Measurements from ENCODE around the gene ERMN. TPM values are rescaled to one million over a fixed set of nuclear protein-coding genes. Genes with fewer than 3 reads are reported as not detected.

Gene ERMN
- total RNA-seq, 6 experiments from 2014 or later = not detected

- TF ChIP-seq, protein P1, sequence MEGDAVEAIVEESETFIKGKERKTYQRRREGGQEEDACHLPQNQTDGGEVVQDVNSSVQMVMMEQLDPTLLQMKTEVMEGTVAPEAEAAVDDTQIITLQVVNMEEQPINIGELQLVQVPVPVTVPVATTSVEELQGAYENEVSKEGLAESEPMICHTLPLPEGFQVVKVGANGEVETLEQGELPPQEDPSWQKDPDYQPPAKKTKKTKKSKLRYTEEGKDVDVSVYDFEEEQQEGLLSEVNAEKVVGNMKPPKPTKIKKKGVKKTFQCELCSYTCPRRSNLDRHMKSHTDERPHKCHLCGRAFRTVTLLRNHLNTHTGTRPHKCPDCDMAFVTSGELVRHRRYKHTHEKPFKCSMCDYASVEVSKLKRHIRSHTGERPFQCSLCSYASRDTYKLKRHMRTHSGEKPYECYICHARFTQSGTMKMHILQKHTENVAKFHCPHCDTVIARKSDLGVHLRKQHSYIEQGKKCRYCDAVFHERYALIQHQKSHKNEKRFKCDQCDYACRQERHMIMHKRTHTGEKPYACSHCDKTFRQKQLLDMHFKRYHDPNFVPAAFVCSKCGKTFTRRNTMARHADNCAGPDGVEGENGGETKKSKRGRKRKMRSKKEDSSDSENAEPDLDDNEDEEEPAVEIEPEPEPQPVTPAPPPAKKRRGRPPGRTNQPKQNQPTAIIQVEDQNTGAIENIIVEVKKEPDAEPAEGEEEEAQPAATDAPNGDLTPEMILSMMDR (IDR thresholded peaks at IDR 0.05) = no peak
- no peaks in the 10 kb centered on the region for H3K4me1 Mint-ChIP-seq (ENCODE audit: low read depth)
Observed at GRCh38 chr2:157362627-157363026, 37.0 kb upstream of the ERMN start.

DNA sequence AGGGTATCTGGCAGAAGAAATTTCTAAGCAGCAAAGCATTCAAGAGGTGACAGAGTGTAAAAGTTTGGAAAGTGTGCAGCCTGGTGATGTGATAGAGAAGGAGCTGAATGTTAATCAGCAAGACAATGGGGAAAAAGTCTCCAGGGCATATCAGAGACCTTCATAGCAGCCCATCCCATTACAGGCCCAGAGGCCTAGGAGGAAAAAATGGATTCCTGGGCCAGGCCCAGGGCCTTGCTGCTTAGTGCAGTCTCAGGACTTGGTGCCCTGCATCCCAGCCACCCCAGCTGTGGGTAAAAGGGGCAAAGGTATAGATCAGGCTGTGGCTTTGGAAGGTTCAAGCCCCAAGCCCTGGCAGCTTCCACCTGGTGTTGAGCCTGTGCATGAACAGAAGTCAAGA is 35.9 kb upstream of the ERMN start:
- TF ChIP-seq, protein P1 (IDR thresholded peaks at IDR 0.05) = no peak
- Mint-ChIP-seq H3K27ac (no peak overlapping the region), H3K9me3 (peaks cover 12% of the 10 kb centered on the region), H3K36me3 (ENCODE audit: low read depth) (no peaks in the 10 kb centered on the region; the same call in 1 of the 2 replicates), H3K4me3 (no peak overlapping the region), H3K4me1 (ENCODE audit: low read depth) (no peaks in the 10 kb centered on the region), H3K27me3 (ENCODE audit: insufficient read depth) (no peaks in the 10 kb centered on the region; the same call in 1 of the 2 replicates)
- DNase-seq = no peak

More at GRCh38 chr2:157362627-157363026, 37.0 kb upstream of the ERMN start:
- Mint-ChIP-seq H3K36me3 (ENCODE audit: low read depth) (no peaks in the 10 kb centered on the region; the same call in 1 of the 2 replicates), H3K9me3 (peaks cover 12% of the 10 kb centered on the region), H3K27me3 (ENCODE audit: insufficient read depth) (no peaks in the 10 kb centered on the region; the same call in 1 of the 2 replicates), H3K4me3 (no peak overlapping the region), H3K27ac (no peak overlapping the region)
- DNase-seq = no peak

DNA sequence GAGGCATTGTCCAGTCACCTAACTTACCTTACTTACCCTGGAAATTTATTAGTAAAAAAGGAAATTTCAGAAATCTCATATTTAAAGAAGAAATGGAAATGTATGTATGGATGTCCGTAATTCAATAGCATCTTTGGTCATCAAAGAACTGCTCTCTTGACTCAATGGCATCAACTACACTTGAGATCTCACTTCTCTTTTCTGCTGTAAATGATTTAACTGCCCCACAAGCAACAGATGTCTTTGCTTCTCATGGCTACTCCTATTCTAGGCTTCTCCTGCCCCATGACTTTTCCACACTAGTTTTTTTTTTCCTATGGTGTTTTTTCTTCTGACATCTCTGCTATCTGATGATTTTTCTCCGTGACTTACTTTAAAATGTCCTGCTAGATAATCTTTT is 34.0 kb upstream of the ERMN start:
- Mint-ChIP-seq H3K27ac (no peak overlapping the region), H3K4me1 (ENCODE audit: low read depth) (peaks cover 10% of the 10 kb centered on the region; the same call in 1 of the 2 replicates), H3K9me3 (peaks cover 12% of the 10 kb centered on the region), H3K4me3 (no peak overlapping the region), H3K27me3 (ENCODE audit: insufficient read depth) (no peaks in the 10 kb centered on the region; the same call in 1 of the 2 replicates), H3K36me3 (ENCODE audit: low read depth) (no peaks in the 10 kb centered on the region; the same call in 1 of the 2 replicates)
- no peak for DNase-seq
- TF ChIP-seq, protein P1 (IDR thresholded peaks at IDR 0.05) = no peak

- H3K27me3 Mint-ChIP-seq (ENCODE audit: insufficient read depth) = peaks cover 1% of the 10 kb centered on the region; the same call in 1 of the 2 replicates
- H3K9me3 Mint-ChIP-seq = no peaks in the 10 kb centered on the region
- no peaks in the 10 kb centered on the region for H3K36me3 Mint-ChIP-seq (ENCODE audit: low read depth)
- no peak overlapping the region for H3K4me3 Mint-ChIP-seq
- TF ChIP-seq, protein P1 (IDR thresholded peaks at IDR 0.05) = no peak
- H3K4me1 Mint-ChIP-seq (ENCODE audit: low read depth) = peaks cover 10% of the 10 kb centered on the region; the same call in 1 of the 2 replicates
- no peak for DNase-seq
- H3K27ac Mint-ChIP-seq = no peak overlapping the region
Observed at GRCh38 chr2:157355618-157356017, 30.0 kb upstream of the ERMN start.

- H3K4me3 Mint-ChIP-seq = no peak overlapping the region
Observed at GRCh38 chr2:157349949-157350515, 24.4 kb upstream of the ERMN start.

More at GRCh38 chr2:157349949-157350515, 24.4 kb upstream of the ERMN start:
- Mint-ChIP-seq H3K9me3 (peaks cover 6% of the 10 kb centered on the region; the same call in 1 of the 2 replicates), H3K27me3 (ENCODE audit: insufficient read depth) (0 out of 2 replicates have a peak, but pooled peaks cover 1% of the 10 kb centered on the region), H3K36me3 (ENCODE audit: low read depth) (no peaks in the 10 kb centered on the region), H3K27ac (no peak overlapping the region), H3K4me1 (ENCODE audit: low read depth) (peaks cover 7% of the 10 kb centered on the region)
- TF ChIP-seq, protein P1 (IDR thresholded peaks at IDR 0.05) = no peak
- DNase-seq = no peak

All from HFFc6 (cell line).